Measurements from ENCODE around the gene HOXC4. TPM values are rescaled to one million over a fixed set of nuclear protein-coding genes. Genes with fewer than 3 reads are reported as not detected.

HOXC4 gene
- total RNA-seq, 6 experiments from 2014 or later, result 0.35 to 0.73 (median 0.38) TPM; not detected in 2

- Mint-ChIP-seq H3K27ac (no peak overlapping the region), H3K4me3 (no peak overlapping the region), H3K9me3 (no peaks in the 10 kb centered on the region), H3K4me1 (ENCODE audit: low read depth) (peaks cover 15% of the 10 kb centered on the region), H3K27me3 (ENCODE audit: insufficient read depth) (peaks cover 74% of the 10 kb centered on the region), H3K36me3 (ENCODE audit: low read depth) (no peaks in the 10 kb centered on the region)
- DNase-seq, result no peak
- TF ChIP-seq, protein P1, sequence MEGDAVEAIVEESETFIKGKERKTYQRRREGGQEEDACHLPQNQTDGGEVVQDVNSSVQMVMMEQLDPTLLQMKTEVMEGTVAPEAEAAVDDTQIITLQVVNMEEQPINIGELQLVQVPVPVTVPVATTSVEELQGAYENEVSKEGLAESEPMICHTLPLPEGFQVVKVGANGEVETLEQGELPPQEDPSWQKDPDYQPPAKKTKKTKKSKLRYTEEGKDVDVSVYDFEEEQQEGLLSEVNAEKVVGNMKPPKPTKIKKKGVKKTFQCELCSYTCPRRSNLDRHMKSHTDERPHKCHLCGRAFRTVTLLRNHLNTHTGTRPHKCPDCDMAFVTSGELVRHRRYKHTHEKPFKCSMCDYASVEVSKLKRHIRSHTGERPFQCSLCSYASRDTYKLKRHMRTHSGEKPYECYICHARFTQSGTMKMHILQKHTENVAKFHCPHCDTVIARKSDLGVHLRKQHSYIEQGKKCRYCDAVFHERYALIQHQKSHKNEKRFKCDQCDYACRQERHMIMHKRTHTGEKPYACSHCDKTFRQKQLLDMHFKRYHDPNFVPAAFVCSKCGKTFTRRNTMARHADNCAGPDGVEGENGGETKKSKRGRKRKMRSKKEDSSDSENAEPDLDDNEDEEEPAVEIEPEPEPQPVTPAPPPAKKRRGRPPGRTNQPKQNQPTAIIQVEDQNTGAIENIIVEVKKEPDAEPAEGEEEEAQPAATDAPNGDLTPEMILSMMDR (IDR thresholded peaks at IDR 0.05), result no peak
Observed at GRCh38 chr12:54006559-54007220, 46.9 kb upstream of the HOXC4 start.

DNA sequence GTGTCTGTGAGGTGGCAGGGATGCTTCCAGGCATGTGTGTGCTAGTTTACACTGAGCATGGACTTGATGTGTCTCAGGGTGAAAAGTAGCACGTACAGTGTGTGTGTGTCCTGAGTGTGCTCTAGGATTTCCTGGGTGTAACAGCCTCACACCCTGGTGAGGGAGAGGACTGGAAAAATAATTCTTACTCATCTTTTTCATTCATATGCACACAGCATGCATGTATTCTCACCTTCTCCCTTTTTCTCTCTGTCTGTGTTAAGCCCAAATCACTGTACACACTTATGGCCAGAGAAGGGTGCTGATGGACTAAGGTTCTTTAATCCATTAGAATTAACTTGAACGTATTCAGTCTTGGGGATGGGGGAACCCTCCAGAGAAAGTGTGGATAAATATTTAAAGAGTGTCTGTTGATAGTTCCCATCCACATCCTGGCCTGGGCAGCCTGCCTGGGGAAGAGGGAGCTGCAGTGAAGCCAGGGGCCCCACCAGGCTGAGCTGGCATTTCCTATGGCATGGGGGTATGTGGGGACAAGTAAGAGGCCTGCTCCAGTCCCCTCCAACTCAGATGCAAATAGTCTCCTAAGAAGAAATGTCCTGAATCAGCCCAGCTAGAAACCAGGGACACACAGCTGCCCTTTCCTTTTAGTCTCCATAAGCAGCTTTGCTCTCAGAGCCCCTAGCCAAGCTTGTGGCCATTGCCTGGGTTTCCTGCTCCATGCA, 45.9 kb upstream of the HOXC4 start:
- Mint-ChIP-seq H3K4me3 (no peak overlapping the region), H3K27ac (no peak overlapping the region), H3K9me3 (no peaks in the 10 kb centered on the region), H3K27me3 (ENCODE audit: insufficient read depth) (peaks cover 67% of the 10 kb centered on the region), H3K4me1 (ENCODE audit: low read depth) (peaks cover 16% of the 10 kb centered on the region), H3K36me3 (ENCODE audit: low read depth) (no peaks in the 10 kb centered on the region)
- TF ChIP-seq, protein P1 (IDR thresholded peaks at IDR 0.05), result no peak
- DNase-seq, result no peak

- H3K4me1 Mint-ChIP-seq (ENCODE audit: low read depth), result peaks cover 16% of the 10 kb centered on the region
- TF ChIP-seq, protein P1 (IDR thresholded peaks at IDR 0.05), result no peak
- peaks cover 68% of the 10 kb centered on the region for H3K27me3 Mint-ChIP-seq (ENCODE audit: insufficient read depth)
- H3K27ac Mint-ChIP-seq, result no peak overlapping the region
- no peak overlapping the region for H3K4me3 Mint-ChIP-seq
- H3K36me3 Mint-ChIP-seq (ENCODE audit: low read depth), result no peaks in the 10 kb centered on the region
- no peak for DNase-seq
- no peaks in the 10 kb centered on the region for H3K9me3 Mint-ChIP-seq
Observed at GRCh38 chr12:54008260-54008552, 45.4 kb upstream of the HOXC4 start.

DNA sequence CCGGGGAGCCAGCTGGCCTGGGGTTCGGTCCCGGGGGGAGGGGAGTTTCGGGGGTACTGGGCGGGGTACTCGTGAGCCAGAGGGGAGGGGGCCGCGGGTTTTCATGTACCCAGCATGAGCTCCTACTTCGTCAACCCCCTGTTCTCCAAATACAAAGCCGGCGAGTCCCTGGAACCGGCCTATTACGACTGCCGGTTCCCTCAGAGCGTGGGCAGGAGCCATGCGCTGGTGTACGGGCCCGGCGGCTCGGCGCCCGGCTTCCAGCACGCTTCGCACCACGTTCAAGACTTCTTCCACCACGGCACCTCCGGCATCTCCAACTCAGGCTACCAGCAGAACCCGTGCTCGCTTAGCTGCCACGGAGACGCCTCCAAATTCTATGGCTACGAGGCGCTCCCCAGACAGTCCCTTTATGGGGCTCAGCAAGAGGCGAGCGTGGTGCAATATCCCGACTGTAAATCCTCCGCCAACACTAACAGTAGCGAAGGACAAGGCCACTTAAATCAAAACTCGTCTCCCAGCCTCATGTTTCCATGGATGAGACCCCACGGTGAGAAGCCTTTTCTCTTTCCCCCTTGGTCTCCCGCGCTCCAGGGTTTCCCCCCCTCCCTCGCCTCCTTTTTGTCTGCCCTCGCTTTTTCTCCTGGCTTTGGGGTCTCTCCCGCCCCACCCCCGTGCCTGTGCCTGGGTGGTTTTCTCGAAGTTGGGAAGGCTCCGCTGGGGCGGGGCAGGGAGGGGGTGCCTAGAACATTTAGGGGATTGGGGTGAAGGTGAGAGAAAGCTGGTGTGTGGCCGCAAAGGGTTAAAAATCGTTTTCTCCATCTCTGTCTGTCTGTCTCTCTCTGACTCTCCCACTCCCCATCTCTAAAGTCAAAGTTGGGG, 44.2 kb upstream of the HOXC4 start:
- no peak for DNase-seq
- TF ChIP-seq, protein P1 (IDR thresholded peaks at IDR 0.05), result no peak
- Mint-ChIP-seq H3K27me3 (ENCODE audit: insufficient read depth) (peaks cover 72% of the 10 kb centered on the region), H3K9me3 (no peaks in the 10 kb centered on the region), H3K4me1 (ENCODE audit: low read depth) (peaks cover 22% of the 10 kb centered on the region), H3K36me3 (ENCODE audit: low read depth) (no peaks in the 10 kb centered on the region), H3K27ac (no peak overlapping the region), H3K4me3 (no peak overlapping the region)

DNA sequence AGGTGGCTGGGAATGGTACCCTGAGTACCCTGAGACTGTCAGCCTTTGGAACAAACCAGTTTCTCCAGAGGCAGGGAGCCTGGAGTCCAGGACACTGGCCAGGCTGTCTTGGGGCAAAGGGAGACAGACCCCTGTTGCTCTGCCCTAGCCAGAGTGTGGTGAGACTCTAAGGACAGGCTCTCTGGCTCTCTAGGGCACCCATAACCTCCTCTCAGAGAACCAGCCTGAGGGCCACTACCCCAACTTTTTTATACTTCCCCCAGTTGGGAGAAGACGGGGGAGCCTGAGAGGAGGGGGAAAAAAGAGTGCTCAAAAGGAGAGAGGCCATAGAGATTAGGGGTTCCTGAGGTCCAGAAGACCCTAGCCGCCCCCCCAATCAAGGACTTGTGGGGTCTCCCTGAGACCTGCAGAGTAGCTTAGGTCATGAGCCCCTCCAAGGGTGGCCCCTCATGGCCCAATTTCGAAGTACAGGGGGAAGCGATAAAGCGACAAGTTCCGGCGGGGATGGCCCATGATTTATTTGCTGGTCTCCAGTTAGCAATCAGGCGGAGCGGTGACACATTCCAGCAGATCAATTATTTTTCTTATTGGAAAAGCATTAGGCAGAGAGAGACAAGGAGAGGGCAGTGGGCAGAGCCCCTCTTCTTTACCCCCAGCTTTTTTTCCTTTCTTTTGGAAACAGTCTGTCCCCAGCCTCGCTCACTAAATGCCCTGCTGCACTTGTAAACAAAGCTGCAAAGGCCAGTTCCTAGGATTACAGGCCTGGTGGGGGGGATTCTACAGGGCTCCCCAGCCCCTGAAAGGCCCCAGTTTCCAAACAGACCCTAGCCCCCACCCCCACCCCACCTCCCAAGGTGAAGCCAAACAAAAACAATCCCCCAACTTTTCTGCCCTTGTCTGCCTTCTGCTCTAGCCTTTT, 43.3 kb upstream of the HOXC4 start:
- Mint-ChIP-seq H3K27me3 (ENCODE audit: insufficient read depth) (peaks cover 76% of the 10 kb centered on the region), H3K4me3 (no peak overlapping the region), H3K36me3 (ENCODE audit: low read depth) (no peaks in the 10 kb centered on the region), H3K9me3 (no peaks in the 10 kb centered on the region), H3K27ac (no peak overlapping the region), H3K4me1 (ENCODE audit: low read depth) (peaks cover 22% of the 10 kb centered on the region)
- TF ChIP-seq, protein P1 (IDR thresholded peaks at IDR 0.05), result no peak
- DNase-seq, result no peak

All from HFFc6 (cell line).